Measurements from ENCODE around the gene OCLN.
"Not testable (repeated sequence)": the region's sequence is repeated elsewhere in the genome, so short reads cannot be mapped to it uniquely, and the experiment has no call there.

DNA sequence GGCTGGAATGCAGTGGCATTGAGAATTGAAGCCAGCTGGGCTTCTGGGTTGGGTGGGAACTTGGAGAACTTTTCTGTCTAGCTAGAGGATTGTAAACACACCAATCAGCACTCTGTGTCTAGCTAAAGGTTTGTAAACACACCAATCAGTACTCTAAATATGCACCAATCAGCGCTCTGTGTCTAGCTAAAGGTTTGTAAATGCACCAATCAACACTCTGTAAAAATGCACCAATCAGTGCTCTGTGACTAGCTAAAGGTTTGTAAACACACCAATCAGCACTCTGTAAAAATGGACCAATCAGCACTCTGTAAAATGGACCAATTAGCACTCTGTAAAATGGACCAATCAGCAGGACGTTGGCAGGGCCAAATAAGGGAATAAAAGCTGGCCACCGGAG is 26.2 kb upstream of the OCLN start:
- TF ChIP-seq, protein P1, sequence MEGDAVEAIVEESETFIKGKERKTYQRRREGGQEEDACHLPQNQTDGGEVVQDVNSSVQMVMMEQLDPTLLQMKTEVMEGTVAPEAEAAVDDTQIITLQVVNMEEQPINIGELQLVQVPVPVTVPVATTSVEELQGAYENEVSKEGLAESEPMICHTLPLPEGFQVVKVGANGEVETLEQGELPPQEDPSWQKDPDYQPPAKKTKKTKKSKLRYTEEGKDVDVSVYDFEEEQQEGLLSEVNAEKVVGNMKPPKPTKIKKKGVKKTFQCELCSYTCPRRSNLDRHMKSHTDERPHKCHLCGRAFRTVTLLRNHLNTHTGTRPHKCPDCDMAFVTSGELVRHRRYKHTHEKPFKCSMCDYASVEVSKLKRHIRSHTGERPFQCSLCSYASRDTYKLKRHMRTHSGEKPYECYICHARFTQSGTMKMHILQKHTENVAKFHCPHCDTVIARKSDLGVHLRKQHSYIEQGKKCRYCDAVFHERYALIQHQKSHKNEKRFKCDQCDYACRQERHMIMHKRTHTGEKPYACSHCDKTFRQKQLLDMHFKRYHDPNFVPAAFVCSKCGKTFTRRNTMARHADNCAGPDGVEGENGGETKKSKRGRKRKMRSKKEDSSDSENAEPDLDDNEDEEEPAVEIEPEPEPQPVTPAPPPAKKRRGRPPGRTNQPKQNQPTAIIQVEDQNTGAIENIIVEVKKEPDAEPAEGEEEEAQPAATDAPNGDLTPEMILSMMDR (IDR thresholded peaks at IDR 0.05; ENCODE audit: low read depth, low read length, missing input control), result not testable (repeated sequence)
- not testable (repeated sequence) for TF ChIP-seq RAD21 (IDR thresholded peaks at IDR 0.05); HNF4G (IDR thresholded peaks at IDR 0.05); JUND (IDR thresholded peaks at IDR 0.05); YY1 (IDR thresholded peaks at IDR 0.05); GABPA (IDR thresholded peaks at IDR 0.05 in 1 of 2, conservative IDR thresholded peaks at IDR 0.05 in 1 of 2); SP1 (IDR thresholded peaks at IDR 0.05); TAF1 (conservative IDR thresholded peaks at IDR 0.05); RXRA (IDR thresholded peaks at IDR 0.05); FOXA1 (IDR thresholded peaks at IDR 0.05)
- TF ChIP-seq, protein P2, sequence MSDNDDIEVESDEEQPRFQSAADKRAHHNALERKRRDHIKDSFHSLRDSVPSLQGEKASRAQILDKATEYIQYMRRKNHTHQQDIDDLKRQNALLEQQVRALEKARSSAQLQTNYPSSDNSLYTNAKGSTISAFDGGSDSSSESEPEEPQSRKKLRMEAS (IDR thresholded peaks at IDR 0.05), result not testable (repeated sequence)
- TF ChIP-seq, protein P3, sequence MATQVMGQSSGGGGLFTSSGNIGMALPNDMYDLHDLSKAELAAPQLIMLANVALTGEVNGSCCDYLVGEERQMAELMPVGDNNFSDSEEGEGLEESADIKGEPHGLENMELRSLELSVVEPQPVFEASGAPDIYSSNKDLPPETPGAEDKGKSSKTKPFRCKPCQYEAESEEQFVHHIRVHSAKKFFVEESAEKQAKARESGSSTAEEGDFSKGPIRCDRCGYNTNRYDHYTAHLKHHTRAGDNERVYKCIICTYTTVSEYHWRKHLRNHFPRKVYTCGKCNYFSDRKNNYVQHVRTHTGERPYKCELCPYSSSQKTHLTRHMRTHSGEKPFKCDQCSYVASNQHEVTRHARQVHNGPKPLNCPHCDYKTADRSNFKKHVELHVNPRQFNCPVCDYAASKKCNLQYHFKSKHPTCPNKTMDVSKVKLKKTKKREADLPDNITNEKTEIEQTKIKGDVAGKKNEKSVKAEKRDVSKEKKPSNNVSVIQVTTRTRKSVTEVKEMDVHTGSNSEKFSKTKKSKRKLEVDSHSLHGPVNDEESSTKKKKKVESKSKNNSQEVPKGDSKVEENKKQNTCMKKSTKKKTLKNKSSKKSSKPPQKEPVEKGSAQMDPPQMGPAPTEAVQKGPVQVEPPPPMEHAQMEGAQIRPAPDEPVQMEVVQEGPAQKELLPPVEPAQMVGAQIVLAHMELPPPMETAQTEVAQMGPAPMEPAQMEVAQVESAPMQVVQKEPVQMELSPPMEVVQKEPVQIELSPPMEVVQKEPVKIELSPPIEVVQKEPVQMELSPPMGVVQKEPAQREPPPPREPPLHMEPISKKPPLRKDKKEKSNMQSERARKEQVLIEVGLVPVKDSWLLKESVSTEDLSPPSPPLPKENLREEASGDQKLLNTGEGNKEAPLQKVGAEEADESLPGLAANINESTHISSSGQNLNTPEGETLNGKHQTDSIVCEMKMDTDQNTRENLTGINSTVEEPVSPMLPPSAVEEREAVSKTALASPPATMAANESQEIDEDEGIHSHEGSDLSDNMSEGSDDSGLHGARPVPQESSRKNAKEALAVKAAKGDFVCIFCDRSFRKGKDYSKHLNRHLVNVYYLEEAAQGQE (IDR thresholded peaks at IDR 0.05), result not testable (repeated sequence)
- TF ChIP-seq, protein P4, sequence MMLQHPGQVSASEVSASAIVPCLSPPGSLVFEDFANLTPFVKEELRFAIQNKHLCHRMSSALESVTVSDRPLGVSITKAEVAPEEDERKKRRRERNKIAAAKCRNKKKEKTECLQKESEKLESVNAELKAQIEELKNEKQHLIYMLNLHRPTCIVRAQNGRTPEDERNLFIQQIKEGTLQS (IDR thresholded peaks at IDR 0.05), result not testable (repeated sequence)
